Activated CD8-positive, alpha-beta memory T cell treated with anti-CD3 and anti-CD28 coated beads, Interleukin-2, amount 50 U/mL, for 24 hours (primary cell): ENCODE measurements around the gene SLC7A7.
"Not testable (repeated sequence)": the region's sequence is repeated elsewhere in the genome, so short reads cannot be mapped to it uniquely, and the experiment has no call there.

Experiments used
- DNase-seq: peaks from one replicate; pipeline ENCODE4 v3.0.0-alpha.2; 2020; ENCODE audit errors: extremely low read depth

Gene SLC7A7

DNA sequence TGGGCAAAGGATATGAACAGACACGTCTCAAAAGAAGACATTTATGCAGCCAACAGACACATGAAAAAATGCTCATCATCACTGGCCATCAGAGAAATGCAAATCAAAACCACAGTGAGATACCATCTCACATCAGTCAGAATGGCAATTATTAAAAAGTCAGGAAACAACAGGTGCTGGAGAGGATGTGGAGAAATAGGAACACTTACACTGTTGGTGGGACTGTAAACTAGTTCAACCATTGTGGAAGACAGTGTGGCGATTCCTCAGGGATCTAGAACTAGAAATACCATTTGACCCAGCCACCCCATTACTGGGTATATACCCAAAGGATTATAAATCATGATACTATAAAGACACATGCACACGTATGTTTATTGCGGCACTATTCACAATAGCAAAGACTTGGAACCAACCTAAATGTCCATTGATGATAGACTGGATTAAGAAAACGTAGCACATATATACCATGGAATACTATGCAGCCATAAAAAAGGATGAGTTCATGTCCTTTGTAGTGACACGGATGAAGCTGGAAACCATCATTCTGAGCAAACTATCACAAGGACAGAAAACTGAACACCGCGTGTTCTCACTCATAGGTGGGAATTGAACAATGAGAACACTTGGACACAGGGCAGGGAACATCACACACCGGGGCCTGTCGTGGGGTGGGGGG lies 57.1 kb downstream of the SLC7A7 start:
- DNase-seq = not testable (repeated sequence)

DNA sequence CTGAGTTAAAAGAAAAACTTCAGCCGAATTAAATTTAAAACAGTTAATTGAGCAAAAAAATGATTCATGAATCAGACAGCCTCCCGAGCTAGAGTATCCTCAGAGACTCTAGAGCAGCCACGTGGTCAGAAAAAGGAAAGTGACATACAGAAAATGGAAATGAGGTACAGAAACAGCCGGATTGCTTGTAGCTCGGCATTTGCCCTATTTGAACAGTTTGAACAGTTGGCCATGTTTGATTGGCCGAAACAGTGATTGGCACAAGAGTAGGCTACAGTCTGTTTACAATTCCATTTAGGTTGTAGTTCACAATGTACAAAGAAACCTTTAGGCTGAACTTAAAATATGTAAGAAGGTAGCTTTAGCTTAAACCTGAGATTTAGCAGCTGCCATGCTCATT lies 61.6 kb downstream of the SLC7A7 start:
- no peak for DNase-seq

- DNase-seq = no peak
Observed at GRCh38 chr14:22752422-22752821, 62.8 kb downstream of the SLC7A7 start.

DNA sequence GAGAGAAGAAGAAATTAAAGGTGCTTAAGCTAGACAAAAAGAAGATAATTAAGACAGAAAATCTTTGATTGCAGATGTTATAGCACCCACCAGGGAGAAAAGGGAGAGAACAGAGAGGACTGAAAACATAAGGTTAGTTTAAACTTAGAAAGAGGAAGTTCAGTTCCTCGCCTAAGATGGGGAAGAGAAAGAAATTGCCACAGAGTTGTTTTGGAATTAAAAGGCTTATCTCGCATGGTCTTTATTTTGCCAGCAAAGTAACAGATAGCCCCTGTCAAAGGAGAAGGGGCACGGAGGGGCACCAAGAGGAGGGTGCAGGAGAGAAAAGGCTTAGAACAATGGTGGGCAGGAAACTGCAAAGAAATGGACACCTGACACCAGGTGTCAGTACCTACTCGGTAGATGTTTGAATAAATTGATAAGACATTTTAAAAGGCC lies 66.6 kb downstream of the SLC7A7 start:
- no peak for DNase-seq

DNA sequence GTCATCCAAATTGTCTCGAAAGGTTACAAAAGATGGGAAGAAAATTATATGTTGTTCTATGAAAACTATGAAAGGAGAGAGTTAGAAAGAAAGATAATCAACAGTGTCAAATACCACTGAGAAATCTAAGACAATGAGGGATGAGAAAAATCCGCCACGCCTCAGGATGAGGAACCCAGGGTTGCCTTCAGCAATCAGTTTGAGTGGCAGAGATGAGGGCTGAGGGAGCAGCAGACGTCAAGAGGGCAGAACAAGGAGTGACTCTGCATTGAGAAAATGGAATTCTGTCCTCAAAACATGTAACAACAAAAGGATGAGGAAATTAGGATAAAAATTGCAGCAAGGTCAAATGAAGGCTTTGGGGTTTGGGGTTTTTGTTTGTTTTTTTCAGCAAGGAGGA lies 67.0 kb downstream of the SLC7A7 start:
- no peak for DNase-seq

DNA sequence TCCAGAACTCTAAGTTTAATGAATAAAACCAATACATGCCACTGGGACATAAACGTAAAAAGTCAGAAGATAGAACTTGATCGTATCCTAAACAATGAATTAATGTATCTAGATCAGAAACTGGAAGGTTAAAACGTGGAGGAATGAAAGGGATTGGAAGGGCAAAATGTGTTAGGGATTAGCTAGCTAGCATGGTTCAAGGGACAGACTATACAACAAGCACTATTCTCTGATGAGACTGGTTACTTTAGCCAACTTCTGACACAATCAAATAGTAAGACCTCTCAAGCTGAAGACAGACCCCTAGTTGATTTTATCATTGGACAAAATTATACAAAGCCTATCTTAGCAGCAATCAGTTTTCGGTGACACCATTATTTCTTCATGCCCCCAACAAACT lies 67.5 kb downstream of the SLC7A7 start:
- no peak for DNase-seq

DNA sequence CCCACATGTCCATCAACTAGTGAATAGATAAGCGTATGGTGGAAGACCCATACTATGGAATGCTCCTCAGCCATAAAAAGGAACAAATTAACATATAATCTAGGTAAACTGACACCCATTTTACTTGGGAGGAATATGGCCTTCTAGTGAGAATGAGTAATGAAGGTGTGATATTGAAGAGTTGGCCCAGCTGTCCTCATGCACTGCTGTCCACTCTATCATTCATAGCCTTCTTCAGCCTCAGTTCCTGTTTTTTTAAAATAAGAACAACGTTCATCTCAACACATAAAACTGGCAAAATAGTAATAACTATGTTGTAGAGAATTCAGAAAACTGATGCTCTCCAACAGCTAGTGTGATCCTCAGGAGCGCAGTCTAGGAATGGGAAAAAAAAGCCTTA lies 75.2 kb downstream of the SLC7A7 start:
- DNase-seq = no peak

GRCh38 chr14:22739423-22739822 lies 75.8 kb downstream of the SLC7A7 start:
- no peak for DNase-seq

DNA sequence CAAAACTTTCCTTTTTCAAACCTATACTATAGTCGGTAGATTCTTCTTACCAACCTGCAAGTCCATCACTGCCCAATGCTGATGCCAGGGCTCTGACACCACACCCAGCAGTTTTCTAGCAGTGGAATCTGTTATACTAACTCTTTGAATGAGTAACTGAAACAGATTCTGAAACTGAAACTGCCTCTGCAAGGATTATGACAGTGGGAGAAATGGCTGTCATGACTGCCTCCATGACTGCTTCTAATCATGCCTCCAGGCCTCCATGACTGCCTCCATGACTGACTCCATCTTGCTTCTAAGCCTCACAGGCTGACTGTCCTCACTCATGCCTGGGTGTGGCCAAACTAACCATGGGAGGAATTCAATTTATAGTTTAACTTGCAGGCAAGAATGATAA lies 78.2 kb downstream of the SLC7A7 start:
- DNase-seq = no peak

DNA sequence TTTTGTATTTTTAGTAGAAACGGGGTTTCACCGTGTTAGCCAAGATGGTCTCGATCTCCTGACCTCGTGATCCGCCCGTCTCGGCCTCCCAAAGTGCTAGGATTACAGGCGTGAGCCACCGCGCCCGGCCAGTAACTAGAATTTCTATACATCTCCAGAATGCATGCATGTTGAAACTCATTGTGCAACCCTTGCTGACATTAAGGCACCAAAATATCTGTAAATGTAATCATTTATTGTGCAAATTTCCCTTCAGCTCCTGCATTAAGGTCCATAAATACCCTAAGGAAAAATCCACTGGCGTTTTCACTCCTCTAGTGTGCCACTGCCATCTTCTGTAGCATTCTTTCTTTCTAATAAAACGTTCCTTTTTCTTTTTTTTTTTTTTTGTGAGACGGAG lies 78.9 kb downstream of the SLC7A7 start:
- DNase-seq = not testable (repeated sequence)

DNA sequence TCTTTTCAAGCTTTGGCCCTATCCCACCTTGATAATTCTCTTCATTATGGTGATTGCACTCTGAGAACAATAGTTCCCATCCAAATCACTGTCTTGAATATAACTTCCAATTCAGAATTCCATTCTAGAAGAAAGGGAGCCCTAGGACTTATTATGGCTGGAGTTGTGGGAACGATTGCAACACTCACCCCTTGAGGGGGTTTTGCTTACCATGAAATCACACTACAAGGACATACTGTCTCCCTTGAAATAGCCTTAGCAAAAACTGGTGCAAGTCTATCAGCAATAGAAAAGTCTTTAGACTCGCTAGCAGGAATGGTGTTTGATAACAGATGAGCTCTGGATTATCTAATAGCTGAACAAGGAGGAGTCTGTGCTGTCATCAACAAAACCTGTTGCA lies 80.1 kb downstream of the SLC7A7 start:
- no peak for DNase-seq

- no peak for DNase-seq
Observed at GRCh38 chr14:22733829-22734228, 81.4 kb downstream of the SLC7A7 start.

GRCh38 chr14:22732062-22732461 lies 83.2 kb downstream of the SLC7A7 start:
- DNase-seq = not testable (repeated sequence)

- no peak for DNase-seq
Observed at GRCh38 chr14:22726012-22726411, 89.2 kb downstream of the SLC7A7 start.

DNA sequence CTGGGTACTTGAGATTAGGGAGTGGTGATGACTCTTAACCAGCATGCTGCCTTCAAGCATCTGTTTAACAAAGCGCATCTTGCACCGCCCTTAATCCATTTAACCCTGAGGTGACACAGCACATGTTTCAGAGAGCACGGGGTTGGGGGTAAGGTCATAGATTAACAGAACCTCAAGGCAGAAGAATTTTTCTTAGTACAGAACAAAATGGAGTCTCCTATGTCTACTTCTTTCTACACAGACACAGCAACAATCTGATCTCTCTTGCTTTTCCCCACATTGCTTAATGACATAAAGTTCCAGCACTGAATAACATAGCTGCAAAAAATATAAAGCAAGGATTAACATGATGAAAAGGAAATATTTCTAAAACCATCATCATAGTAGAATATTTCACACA lies 89.9 kb downstream of the SLC7A7 start:
- not testable (repeated sequence) for DNase-seq

DNA sequence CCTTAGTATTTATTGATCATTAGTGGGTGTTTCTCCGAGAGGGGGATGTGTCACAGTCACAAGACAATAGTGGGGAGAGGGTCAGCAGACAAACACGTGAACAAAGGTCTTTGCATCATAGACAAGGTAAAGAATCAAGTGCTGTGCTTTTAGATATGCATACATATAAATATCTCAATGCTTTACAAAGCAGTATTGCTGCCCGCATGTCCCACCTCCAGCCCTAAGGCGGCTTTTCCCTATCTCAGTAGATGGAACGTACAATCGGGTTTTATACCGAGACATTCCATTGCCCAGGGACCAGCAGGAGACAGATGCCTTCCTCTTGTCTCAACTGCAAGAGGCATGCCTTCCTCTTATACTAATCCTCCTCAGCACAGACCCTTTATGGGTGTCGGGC lies 90.4 kb downstream of the SLC7A7 start:
- DNase-seq = not testable (repeated sequence)

DNA sequence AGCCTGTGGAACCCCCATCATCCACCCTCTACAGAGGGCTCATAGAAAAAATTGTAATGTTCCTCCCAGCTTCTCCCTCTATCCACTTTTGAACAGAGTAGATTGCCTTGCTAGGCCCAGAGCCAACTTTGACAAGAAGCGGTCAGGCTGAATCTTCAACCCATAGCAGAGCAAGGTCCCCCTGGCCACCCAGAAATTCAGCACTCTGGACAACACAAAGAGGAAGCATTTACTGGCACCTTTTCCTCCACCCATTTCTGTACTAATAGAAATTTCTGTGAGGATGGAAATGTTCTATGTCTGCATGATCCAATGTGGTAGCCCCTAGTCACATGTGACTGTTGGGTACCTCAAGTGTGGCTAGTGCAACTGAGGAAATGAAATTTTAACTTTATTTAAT lies 91.4 kb downstream of the SLC7A7 start:
- no peak for DNase-seq
